B cell (primary cell): ENCODE results near the gene RRP12. TPM values are rescaled to one million over a fixed set of nuclear protein-coding genes. Genes with fewer than 3 reads are reported as not detected.

ENCODE experiments used
- ATAC-seq: fragments of 200-7000 bp; cut with Tn5 transposase; one replicate; pipeline ENCODE4 v1.10.0; 2021; ENCODE audit warnings: low read depth, mild to moderate bottlenecking, moderate number of reproducible peaks, moderate library complexity
- CTCF ChIA-PET: fragments of 350-600 bp; sonication (Branson Sonifier 250); formaldehyde crosslinking; loops from one replicate; lab custom pipeline; 2021; ENCODE audit warnings: antibody characterized with exemption, inconsistent platforms; lab: Charles Lee
- POLR2A ChIA-PET: fragments of 350-600 bp; sonication (Branson Sonifier 250); formaldehyde crosslinking; loops from one replicate; lab custom pipeline; 2021; ENCODE audit warnings: antibody characterized with exemption; lab: Charles Lee
- DNase-seq: peaks from one replicate; pipeline ENCODE4 v3.0.0; 2013
- H2AFZ ChIP-seq: 2 replicates; pipeline ENCODE4 v1.6.1; 2012; ENCODE audit warnings: mild to moderate bottlenecking, low read depth, low read length; ENCODE audit not compliant: insufficient read depth, poor library complexity, severe bottlenecking
- H3K27ac ChIP-seq, 2 donors: 1 replicate in 1 of 2; 2 replicates in 1 of 2; pipeline ENCODE4 v1.5.1; 2012 to 2013; ENCODE audit warnings: low read length in 2 of 2, mild to moderate bottlenecking in 2 of 2, moderate library complexity in 1 of 2
- H3K27me3 ChIP-seq, 4 experiments: fragments of 200-600 bp in 1 of 4; sonication (generic) in 1 of 4; replicated peaks in 1 of 4; 1 replicate in 2 of 4; 2 replicates in 2 of 4; pipeline versions ENCODE4 v1.6.1 to v1.7.0; 2013 to 2016; ENCODE audit warnings: low read length in 3 of 4, mild to moderate bottlenecking in 2 of 4, mixed read lengths in 1 of 4, moderate library complexity in 1 of 4; ENCODE audit not compliant: insufficient read depth in 4 of 4, control insufficient read depth in 3 of 4; ENCODE audit errors: control extremely low read depth in 1 of 4
- H3K36me3 ChIP-seq, 2 experiments: replicated peaks in 1 of 2; 1 replicate in 1 of 2; 2 replicates in 1 of 2; pipeline versions ENCODE4 v1.6.1 to v1.7.1; 2013; ENCODE audit warnings: low read length in 1 of 2; ENCODE audit not compliant: insufficient read depth in 2 of 2, control insufficient read depth in 1 of 2; ENCODE audit errors: control extremely low read depth in 1 of 2, extremely low read depth in 1 of 2
- H3K4me1 ChIP-seq, 2 donors: fragments of 200-600 bp in 1 of 2; sonication (generic) in 1 of 2; 1 replicate in 1 of 2; 2 replicates in 1 of 2; pipeline versions ENCODE4 v1.5.1 to v1.6.1; 2013 to 2017; ENCODE audit warnings: low read length in 2 of 2; ENCODE audit not compliant: control insufficient read depth in 2 of 2, insufficient read depth in 2 of 2
- H3K4me2 ChIP-seq: replicated peaks from 2 replicates; pipeline ENCODE3; 2012; ENCODE audit warnings: mild to moderate bottlenecking, low read depth, low read length; ENCODE audit not compliant: poor library complexity, severe bottlenecking
- H3K4me3 ChIP-seq, 5 experiments: fragments of 200-600 bp in 1 of 5; sonication (generic) in 1 of 5; 1 replicate in 3 of 5; 2 replicates in 2 of 5; pipeline versions ENCODE4 v1.5.1 to v1.7.0; 2011 to 2016; ENCODE audit warnings: low read length in 4 of 5, mild to moderate bottlenecking in 4 of 5, low read depth in 2 of 5, control low read depth in 1 of 5, moderate library complexity in 1 of 5; ENCODE audit not compliant: insufficient read depth in 1 of 5; ENCODE audit errors: control extremely low read depth in 1 of 5, extremely low read depth in 1 of 5
- H3K79me2 ChIP-seq: fragments of 200-600 bp; sonication (generic); one replicate; pipeline ENCODE4 v1.6.0; 2016; ENCODE audit warnings: low read length; ENCODE audit not compliant: control insufficient read depth, insufficient read depth
- H3K9ac ChIP-seq: fragments of 200-600 bp; sonication (generic); 2 replicates; pipeline ENCODE4 v1.6.1; 2017; ENCODE audit warnings: mild to moderate bottlenecking, low read length, moderate library complexity
- H3K9me3 ChIP-seq, 3 donors: one replicate each; pipeline versions ENCODE4 v1.6.1 to v1.7.1; 2013; ENCODE audit warnings: low read length in 2 of 3; ENCODE audit not compliant: control insufficient read depth in 2 of 3, insufficient read depth in 1 of 3; ENCODE audit errors: control extremely low read depth in 1 of 3
- H4K20me1 ChIP-seq: 2 replicates; pipeline ENCODE4 v1.6.0; 2012; ENCODE audit warnings: mild to moderate bottlenecking, low read length; ENCODE audit not compliant: insufficient read depth, control insufficient read depth, poor library complexity, severe bottlenecking
- H3K27ac Mint-ChIP-seq: one replicate; pipeline ENCODE4 v1.8.0; 2021; ENCODE audit warnings: mixed read lengths
- H3K27me3 Mint-ChIP-seq: one replicate; pipeline ENCODE4 v1.8.0; 2021; ENCODE audit warnings: mixed read lengths
- H3K4me1 Mint-ChIP-seq: one replicate; pipeline ENCODE4 v1.8.0; 2021; ENCODE audit warnings: mixed read lengths
- H3K4me3 Mint-ChIP-seq: one replicate; pipeline ENCODE4 v1.8.0; 2021; ENCODE audit warnings: mixed read lengths
- H3K9me3 Mint-ChIP-seq: one replicate; pipeline ENCODE4 v1.8.0; 2022; ENCODE audit warnings: mixed read lengths; ENCODE audit not compliant: insufficient read depth
- EZH2 ChIP-seq: IDR thresholded peaks from 2 replicates; pipeline ENCODE4 v1.6.1; 2012; ENCODE audit warnings: borderline replicate concordance, low read depth, mild to moderate bottlenecking, moderate library complexity, low read length; ENCODE audit not compliant: insufficient read depth, poor library complexity, severe bottlenecking
- WGBS: methylation state at CpG from one replicate; pipeline ENCODE4 v1.1.5; 2013; ENCODE audit warnings: missing lambda C conversion rate; ENCODE audit not compliant: insufficient coverage; 5-methylcytosine and 5-hydroxymethylcytosine counted together
- intact Hi-C: fragments of 100-400 bp; cut with micrococcal nuclease; formaldehyde crosslinking; loops from one replicate; pipeline ENCODE4 v1.10.0; 2022
- polyA plus RNA-seq: library from polyadenylated mRNA; depleted of rRNA; stranded (reverse); fragments of >200 nt; gene quantifications from 2 replicates; pipeline ENCODE4 v1.2.3, GENCODE V29; 2012
- total RNA-seq, 2 donors: library from RNA; stranded (reverse); fragments of 120-200 nt in 1 of 2; gene quantifications; 1 replicate in 1 of 2; 2 replicates in 1 of 2; pipeline versions ENCODE4 v1.2.3 to v1.2.4, GENCODE V29; 2013 to 2022
- TF ChIP-seq, protein P1 (sequence below): fragments of 200-600 bp; IDR thresholded peaks from one replicate; pipeline ENCODE4 v1.8.0; 2022; ENCODE audit warnings: antibody characterized with exemption, mild to moderate bottlenecking

Gene RRP12
- total and polyA plus RNA-seq, 2 donors (not counting 1 experiment from before 2014, with no cell fraction given): 19.3 to 35.7 TPM

DNA sequence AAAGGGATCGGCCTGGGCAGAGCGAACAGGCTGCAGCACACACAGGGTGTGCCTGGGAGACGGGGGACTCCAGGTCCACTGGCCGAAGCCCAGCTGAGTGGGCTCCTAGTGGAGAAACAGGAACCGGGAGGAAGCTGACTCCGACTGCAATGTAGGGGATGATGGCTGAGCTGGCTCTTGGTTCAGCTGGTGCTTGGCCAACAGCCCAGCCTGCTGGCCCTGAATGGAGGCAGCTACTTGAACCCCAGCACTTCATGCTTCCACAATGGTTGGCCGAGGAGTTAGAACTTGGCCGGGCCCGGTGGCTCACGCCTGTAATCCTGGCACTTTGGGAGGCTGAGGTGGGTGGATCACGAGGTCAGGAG is 39.6 kb downstream of the RRP12 start:
- H3K9me3 Mint-ChIP-seq: no peaks in the 10 kb centered on the region
- no peak overlapping the region for H3K27ac ChIP-seq
- peak; percentile 13 for DNase-seq
- H3K79me2 ChIP-seq: no peaks in the 10 kb centered on the region
- H3K27me3 Mint-ChIP-seq: no peaks in the 10 kb centered on the region
- no peak overlapping the region for H3K9ac ChIP-seq
- no peak overlapping the region for H2AFZ ChIP-seq
- ChIA-PET POLR2A (no interaction called here), CTCF (interaction anchor here (1.0 kb wide), 1 partner anchor 49 kb away, joined by 4 read pairs; no protein-coding TSS in a partner anchor)
- ATAC-seq: no peak
- no peak overlapping the region for H3K27ac Mint-ChIP-seq
- peaks cover 0 to 4% (median 0%) of the 10 kb centered on the region in 3 donors for H3K9me3 ChIP-seq
- no peaks in the 10 kb centered on the region for H4K20me1 ChIP-seq
- no peaks in the 10 kb centered on the region for H3K27me3 ChIP-seq
- no peak overlapping the region for H3K4me3 Mint-ChIP-seq
- WGBS: 98% methylated on average over 6 of the region's 11 CpGs
- H3K4me1 ChIP-seq: peaks cover 21 to 24% of the 10 kb centered on the region in 2 donors
- TF ChIP-seq, protein P1, sequence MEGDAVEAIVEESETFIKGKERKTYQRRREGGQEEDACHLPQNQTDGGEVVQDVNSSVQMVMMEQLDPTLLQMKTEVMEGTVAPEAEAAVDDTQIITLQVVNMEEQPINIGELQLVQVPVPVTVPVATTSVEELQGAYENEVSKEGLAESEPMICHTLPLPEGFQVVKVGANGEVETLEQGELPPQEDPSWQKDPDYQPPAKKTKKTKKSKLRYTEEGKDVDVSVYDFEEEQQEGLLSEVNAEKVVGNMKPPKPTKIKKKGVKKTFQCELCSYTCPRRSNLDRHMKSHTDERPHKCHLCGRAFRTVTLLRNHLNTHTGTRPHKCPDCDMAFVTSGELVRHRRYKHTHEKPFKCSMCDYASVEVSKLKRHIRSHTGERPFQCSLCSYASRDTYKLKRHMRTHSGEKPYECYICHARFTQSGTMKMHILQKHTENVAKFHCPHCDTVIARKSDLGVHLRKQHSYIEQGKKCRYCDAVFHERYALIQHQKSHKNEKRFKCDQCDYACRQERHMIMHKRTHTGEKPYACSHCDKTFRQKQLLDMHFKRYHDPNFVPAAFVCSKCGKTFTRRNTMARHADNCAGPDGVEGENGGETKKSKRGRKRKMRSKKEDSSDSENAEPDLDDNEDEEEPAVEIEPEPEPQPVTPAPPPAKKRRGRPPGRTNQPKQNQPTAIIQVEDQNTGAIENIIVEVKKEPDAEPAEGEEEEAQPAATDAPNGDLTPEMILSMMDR: no peak
- no peak for TF ChIP-seq EZH2
- intact Hi-C loops: no loop called here
- H3K4me2 ChIP-seq: no peak overlapping the region
- H3K36me3 ChIP-seq: peaks cover 0 to 22% of the 10 kb centered on the region in 2 experiments
- peaks cover 22% of the 10 kb centered on the region for H3K4me1 Mint-ChIP-seq
- no peak overlapping the region for H3K4me3 ChIP-seq

DNA sequence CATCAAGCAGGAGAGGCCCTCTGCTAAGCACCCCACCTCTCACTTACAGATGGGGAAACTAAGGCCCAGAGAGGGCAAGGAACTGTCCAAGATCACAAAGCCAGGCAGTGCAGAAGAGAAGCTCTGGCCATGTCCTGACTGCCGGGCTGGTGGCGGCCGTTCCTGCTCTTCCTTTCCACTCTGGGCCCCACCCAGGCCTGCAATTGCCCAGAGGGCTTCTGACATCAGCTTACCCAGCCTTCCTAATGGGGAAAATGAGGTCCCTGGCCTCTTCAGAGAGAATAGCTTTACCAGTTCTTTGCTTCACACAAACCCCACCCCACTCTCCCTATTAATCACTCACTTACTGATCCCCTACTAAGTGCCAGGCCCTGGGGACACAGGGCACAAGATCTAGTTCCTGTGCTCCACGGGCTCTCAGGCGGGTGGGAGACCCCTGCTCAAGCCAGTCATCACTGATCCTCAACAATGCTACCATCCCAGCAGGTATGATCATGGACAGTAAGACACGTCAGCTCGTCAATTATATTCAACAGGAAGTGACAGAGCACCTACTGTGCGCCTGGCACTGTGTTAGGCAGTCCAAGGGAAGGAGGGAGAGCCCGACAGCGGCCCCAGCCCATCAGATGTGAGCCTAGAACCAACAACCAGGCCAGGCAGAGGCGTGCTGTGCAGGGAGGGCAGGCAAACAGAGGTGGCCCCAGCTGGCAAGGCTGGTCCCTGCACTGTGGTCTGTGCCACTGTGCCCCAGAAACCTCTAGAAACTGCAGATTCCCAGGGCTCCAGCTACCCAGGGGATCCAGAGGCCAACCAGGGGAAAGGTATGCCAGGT is 40.2 kb downstream of the RRP12 start:
- 95% methylated on average over 10 of the region's 11 CpGs for WGBS
- no peaks in the 10 kb centered on the region for H3K9me3 ChIP-seq
- no peak overlapping the region for H3K27ac ChIP-seq
- H3K36me3 ChIP-seq: peaks cover 0 to 22% of the 10 kb centered on the region in 2 experiments
- H3K4me1 ChIP-seq: peaks cover 15 to 18% of the 10 kb centered on the region in 2 donors
- CTCF ChIA-PET: interaction anchor here (1.0 kb wide), 1 partner anchor 50 kb away, joined by 4 read pairs; no protein-coding TSS in a partner anchor
- ATAC-seq (no peak), DNase-seq (peak; percentile 22)
- H4K20me1 ChIP-seq: no peaks in the 10 kb centered on the region
- TF ChIP-seq, protein P1: no peak
- no peak for TF ChIP-seq EZH2
- no peaks in the 10 kb centered on the region for H3K79me2 ChIP-seq
- H3K27me3 ChIP-seq: no peaks in the 10 kb centered on the region
- Mint-ChIP-seq H3K4me1 (peaks cover 16% of the 10 kb centered on the region), H3K27ac (no peak overlapping the region), H3K4me3 (no peak overlapping the region), H3K27me3 (no peaks in the 10 kb centered on the region), H3K9me3 (no peaks in the 10 kb centered on the region)
- no peak overlapping the region for H3K4me3 ChIP-seq
- H3K4me2 ChIP-seq: no peak overlapping the region
- intact Hi-C loops: no loop called here
- H2AFZ ChIP-seq: no peak overlapping the region
- no peak overlapping the region for H3K9ac ChIP-seq
- POLR2A ChIA-PET: no interaction called here
